GF-D8 (cell line): ENCODE measurements around the gene BBIP1.
"Not testable (repeated sequence)": the region's sequence is repeated elsewhere in the genome, so short reads cannot be mapped to it uniquely, and the experiment has no call there.

Source experiments
- DNase-seq: peaks from one replicate; lab custom pipeline; 2025; lab: John Stamatoyannopoulos, UW

BBIP1 gene

GRCh38 chr10:110885932-110886674 is 32.9 kb downstream of the BBIP1 start:
- no peak for DNase-seq

GRCh38 chr10:110883924-110884323 is 35.1 kb downstream of the BBIP1 start:
- DNase-seq: no peak

- no peak for DNase-seq
Observed at GRCh38 chr10:110881905-110882304, 37.1 kb downstream of the BBIP1 start.

- no peak for DNase-seq
Observed at GRCh38 chr10:110881247-110881646, 37.7 kb downstream of the BBIP1 start.

GRCh38 chr10:110880012-110880411 is 39.0 kb downstream of the BBIP1 start:
- DNase-seq: no peak

- DNase-seq: no peak
Observed at GRCh38 chr10:110876788-110877187, 42.2 kb downstream of the BBIP1 start.

- no peak for DNase-seq
Observed at GRCh38 chr10:110876000-110876399, 43.0 kb downstream of the BBIP1 start.

GRCh38 chr10:110873951-110874350 is 45.0 kb downstream of the BBIP1 start:
- no peak for DNase-seq

GRCh38 chr10:110872984-110873923 is 45.7 kb downstream of the BBIP1 start:
- DNase-seq: no peak

- peak; percentile 83 for DNase-seq
Observed at GRCh38 chr10:110872145-110872983, 46.6 kb downstream of the BBIP1 start.

GRCh38 chr10:110871298-110872084 is 47.5 kb downstream of the BBIP1 start, which contains the start of gene PDCD4:
TSS of gene PDCD4 (plus strand) at chr10:110871928. CDS start at chr10:110876028, 4,100 bp downstream.
- DNase-seq: peak; percentile 91

- DNase-seq: no peak
Observed at GRCh38 chr10:110870823-110871297, 48.1 kb downstream of the BBIP1 start.

GRCh38 chr10:110868981-110869380 is 50.0 kb downstream of the BBIP1 start:
- no peak for DNase-seq

- no peak for DNase-seq
Observed at GRCh38 chr10:110867807-110868465, 51.0 kb downstream of the BBIP1 start.

- DNase-seq: not testable (repeated sequence)
Observed at GRCh38 chr10:110867011-110867806, 51.8 kb downstream of the BBIP1 start.

- peak; percentile 11 for DNase-seq
Observed at GRCh38 chr10:110865809-110866482, 53.0 kb downstream of the BBIP1 start.

- no peak for DNase-seq
Observed at GRCh38 chr10:110865186-110865808, 53.7 kb downstream of the BBIP1 start.

GRCh38 chr10:110864662-110865140 is 54.3 kb downstream of the BBIP1 start:
- peak; percentile 63 for DNase-seq
